GM06990 (cell line): ENCODE data around the gene PRXL2A.

Experiments
- DNase-seq: peaks from one replicate; pipeline ENCODE4 v3.0.0-alpha.2; 2011; ENCODE audit not compliant: insufficient read length; ENCODE audit errors: extremely low read depth
- H3K27me3 ChIP-seq: replicated peaks from 2 replicates; pipeline ENCODE4 v1.6.0; 2011; ENCODE audit warnings: low read length; ENCODE audit not compliant: control insufficient read depth, insufficient read depth
- H3K36me3 ChIP-seq: 2 replicates; pipeline ENCODE4 v1.5.1; 2011; ENCODE audit warnings: low read length; ENCODE audit not compliant: control insufficient read depth, insufficient read depth
- H3K4me3 ChIP-seq: replicated peaks from 2 replicates; pipeline ENCODE4 v1.5.1; 2011; ENCODE audit warnings: low read depth, mild to moderate bottlenecking, control low read depth, low read length
- CTCF ChIP-seq: IDR thresholded peaks from 2 replicates; pipeline ENCODE4 v1.5.1; 2011; ENCODE audit warnings: low read length, control low read depth, mild to moderate bottlenecking, inconsistent platforms; ENCODE audit not compliant: insufficient read depth, poor library complexity, severe bottlenecking

Gene PRXL2A

GRCh38 chr10:80461208-80462183 is 53.1 kb downstream of the PRXL2A start:
- TF ChIP-seq CTCF, result no peak
- no peak overlapping the region for H3K4me3 ChIP-seq
- DNase-seq, result no peak
- no peaks in the 10 kb centered on the region for H3K27me3 ChIP-seq
- H3K36me3 ChIP-seq, result peaks cover 6% of the 10 kb centered on the region

GRCh38 chr10:80462299-80462980 is 54.1 kb downstream of the PRXL2A start:
- Histone ChIP-seq H3K36me3 (peaks cover 6% of the 10 kb centered on the region), H3K27me3 (no peaks in the 10 kb centered on the region), H3K4me3 (no peak overlapping the region)
- no peak for DNase-seq
- no peak for TF ChIP-seq CTCF

- Histone ChIP-seq H3K4me3 (no peak overlapping the region), H3K36me3 (peaks cover 6% of the 10 kb centered on the region), H3K27me3 (no peaks in the 10 kb centered on the region)
- TF ChIP-seq CTCF, result no peak
- no peak for DNase-seq
These were observed 54.8 kb downstream of the PRXL2A start for GRCh38 chr10:80462981-80463741.

GRCh38 chr10:80463868-80464267 is 55.5 kb downstream of the PRXL2A start:
- TF ChIP-seq CTCF, result no peak
- H3K36me3 ChIP-seq, result peaks cover 8% of the 10 kb centered on the region
- no peaks in the 10 kb centered on the region for H3K27me3 ChIP-seq
- no peak for DNase-seq
- no peak overlapping the region for H3K4me3 ChIP-seq

- Histone ChIP-seq H3K27me3 (no peaks in the 10 kb centered on the region), H3K4me3 (no peak overlapping the region), H3K36me3 (peaks cover 5% of the 10 kb centered on the region)
- TF ChIP-seq CTCF, result no peak
- no peak for DNase-seq
These were observed 56.5 kb downstream of the PRXL2A start for GRCh38 chr10:80464557-80465450.
